A549 (cell line): Measurements from ENCODE around the gene ANP32E. TPM values are rescaled to one million over a fixed set of nuclear protein-coding genes. Genes with fewer than 3 reads are reported as not detected.
"Not testable (repeated sequence)": the region's sequence is repeated elsewhere in the genome, so short reads cannot be mapped to it uniquely, and the experiment has no call there.

Source experiments
- ATAC-seq, 2 experiments: fragments of 200-7000 bp in 1 of 2; fragments of >200 bp in 1 of 2; cut with Nextera tagmentation in 1 of 2; cut with Tn5 transposase in 1 of 2; 3 replicates each; pipeline versions ENCODE4 v1.8.0 to v1.9.1; 2018 to 2020; ENCODE audit warnings: mild to moderate bottlenecking in 1 of 2, moderate library complexity in 1 of 2
- CTCF ChIA-PET: fragments of 300-600 bp; sonication (Branson Sonifier 250); formaldehyde crosslinking; extraction: SDS; loops from one replicate; lab custom pipeline; 2021; ENCODE audit warnings: antibody characterized with exemption, inconsistent platforms; lab: Yijun Ruan, JAX
- POLR2A ChIA-PET: fragments of 350-600 bp; formaldehyde crosslinking; extraction: SDS; loops from one replicate; lab custom pipeline; 2021; ENCODE audit warnings: antibody characterized with exemption, inconsistent platforms; lab: Yijun Ruan, JAX
- DNase-seq, 2 experiments: peaks; one replicate each; pipeline versions ENCODE4 v3.0.0 to v3.0.0-alpha.2; 2011 to 2016; ENCODE audit warnings: low read depth in 1 of 2, low spot score in 1 of 2
- FAIRE-seq: peaks from 2 replicates; lab custom pipeline; 2011; peaks lifted over from hg19 to GRCh38; lab: Jason Lieb, UNC
- H3K27ac ChIP-seq, 2 experiments: fragments of >200 bp; sonication (Bioruptor Twin); formaldehyde crosslinking; 3 replicates each; pipeline ENCODE4 v1.5.1; 2016 to 2017
- H3K4me1 ChIP-seq: fragments of >200 bp; sonication (Bioruptor Twin); formaldehyde crosslinking; 3 replicates; pipeline ENCODE4 v1.6.1; 2016
- H3K4me2 ChIP-seq: fragments of >200 bp; sonication (Bioruptor Twin); formaldehyde crosslinking; 3 replicates; pipeline ENCODE4 v1.6.1; 2016
- H3K4me3 ChIP-seq: fragments of >200 bp; sonication (Bioruptor Twin); formaldehyde crosslinking; 3 replicates; pipeline ENCODE4 v1.5.1; 2016
- H3K9me3 ChIP-seq: fragments of >200 bp; sonication (Bioruptor Twin); formaldehyde crosslinking; 3 replicates; pipeline ENCODE4 v1.6.1; 2016
- BHLHE40 ChIP-seq: IDR thresholded peaks from 2 replicates; pipeline ENCODE4 v1.6.1; 2012; ENCODE audit warnings: low read depth, low read length, inconsistent platforms
- CBX2 ChIP-seq: fragments of 200-600 bp; sonication (generic); IDR thresholded peaks from 2 replicates; pipeline ENCODE4 v1.6.1; 2016; ENCODE audit warnings: low read depth, mild to moderate bottlenecking, borderline replicate concordance
- CBX8 ChIP-seq: fragments of 200-600 bp; sonication (generic); IDR thresholded peaks from 2 replicates; pipeline ENCODE4 v1.6.1; 2016
- CEBPB ChIP-seq, 2 experiments: fragments of >200 bp in 1 of 2; sonication (Bioruptor Twin) in 1 of 2; formaldehyde crosslinking in 1 of 2; IDR thresholded peaks; 2 replicates each; pipeline ENCODE4 v1.6.1; 2012 to 2016
- CHD4 ChIP-seq: fragments of 200-600 bp; sonication (generic); IDR thresholded peaks from 2 replicates; pipeline ENCODE4 v1.6.1; 2016; ENCODE audit warnings: antibody characterized with exemption, mild to moderate bottlenecking, borderline replicate concordance
- EHF ChIP-seq: fragments of 250-450 bp; sonication (Bioruptor Pico); IDR thresholded peaks from 2 replicates; pipeline ENCODE4 v1.5.0; 2020; ENCODE audit warnings: mild to moderate bottlenecking
- ELK1 ChIP-seq: fragments of 150-350 bp; IDR thresholded peaks from 2 replicates; pipeline ENCODE4 v1.6.1; 2014; ENCODE audit warnings: low read depth, mild to moderate bottlenecking, low read length
- FOSB ChIP-seq: fragments of 250-450 bp; sonication (Bioruptor Pico); IDR thresholded peaks from 2 replicates; pipeline ENCODE4 v1.5.0; 2020; ENCODE audit warnings: mild to moderate bottlenecking, moderate library complexity
- JUN ChIP-seq, 2 experiments: fragments of >200 bp; sonication (Bioruptor Twin); formaldehyde crosslinking; IDR thresholded peaks; 2 replicates in 1 of 2; 3 replicates in 1 of 2; pipeline ENCODE4 v1.6.1; 2016 to 2017
- KDM1A ChIP-seq: fragments of 200-600 bp; sonication (generic); IDR thresholded peaks from 2 replicates; pipeline ENCODE4 v1.6.1; 2016; ENCODE audit warnings: low read depth, mild to moderate bottlenecking
- MAFK ChIP-seq: fragments of 450-650 bp; IDR thresholded peaks from 2 replicates; pipeline ENCODE4 v1.6.1; 2014; ENCODE audit not compliant: partially characterized antibody
- POLR2AphosphoS2 ChIP-seq: conservative IDR thresholded peaks from 2 replicates; pipeline ENCODE4 v1.6.1; 2012; ENCODE audit warnings: low read length, improper control_type of control experiment, inconsistent platforms
- RAD21 ChIP-seq, 2 experiments: fragments of >200 bp in 1 of 2; sonication (Bioruptor Twin) in 1 of 2; formaldehyde crosslinking in 1 of 2; IDR thresholded peaks in 1 of 2; conservative IDR thresholded peaks in 1 of 2; 2 replicates in 1 of 2; 3 replicates in 1 of 2; pipeline ENCODE4 v1.6.1; 2012 to 2018; ENCODE audit warnings: inconsistent platforms in 1 of 2
- SREBF2 ChIP-seq: fragments of 450-650 bp; IDR thresholded peaks from 2 replicates; pipeline ENCODE4 v1.6.1; 2014; ENCODE audit warnings: mild to moderate bottlenecking, moderate library complexity
- TFCP2L1 ChIP-seq: fragments of 250-450 bp; sonication (Bioruptor Pico); IDR thresholded peaks from 2 replicates; pipeline ENCODE4 v1.5.0; 2021; ENCODE audit warnings: mild to moderate bottlenecking
- ZC3H11A ChIP-seq: fragments of 450-650 bp; IDR thresholded peaks from 2 replicates; pipeline ENCODE4 v1.6.1; 2014; ENCODE audit warnings: antibody characterized with exemption, mild to moderate bottlenecking
- ZSCAN20 ChIP-seq: fragments of 250-450 bp; sonication (Bioruptor Pico); IDR thresholded peaks from 2 replicates; pipeline ENCODE4 v1.8.0; 2022; ENCODE audit warnings: mild to moderate bottlenecking, moderate library complexity
- WGBS: methylation state at CpG from one replicate; pipeline ENCODE4 v1.1.6; 2017; ENCODE audit errors: missing lambda C conversion rate; 5-methylcytosine and 5-hydroxymethylcytosine counted together
- polyA plus RNA-seq, 4 experiments: library from polyadenylated mRNA; depleted of rRNA in 3 of 4; stranded (reverse); fragments of >200 nt; fragmentation: RNase III in 1 of 4; extraction: RNeasy Plus Mini Kit Qiagen cat#74134 plus additional on column Dnase treatment in 1 of 4; gene quantifications; 2 replicates in 3 of 4; 3 replicates in 1 of 4; pipeline ENCODE4 v1.2.3, GENCODE V29; 2011 to 2017
- TF ChIP-seq, protein P1 (sequence below): fragments of 200-600 bp; sonication (generic); IDR thresholded peaks from 2 replicates; pipeline ENCODE4 v1.6.1; 2016; ENCODE audit warnings: antibody characterized with exemption, mild to moderate bottlenecking, moderate library complexity
- TF ChIP-seq, protein P2 (sequence below): IDR thresholded peaks from 2 replicates; pipeline ENCODE4 v1.6.1; 2012

ANP32E gene
- polyA plus RNA-seq, 2 of the 4 experiments (the other 2 are of a cell fraction), result 60.0 to 128 TPM

DNA sequence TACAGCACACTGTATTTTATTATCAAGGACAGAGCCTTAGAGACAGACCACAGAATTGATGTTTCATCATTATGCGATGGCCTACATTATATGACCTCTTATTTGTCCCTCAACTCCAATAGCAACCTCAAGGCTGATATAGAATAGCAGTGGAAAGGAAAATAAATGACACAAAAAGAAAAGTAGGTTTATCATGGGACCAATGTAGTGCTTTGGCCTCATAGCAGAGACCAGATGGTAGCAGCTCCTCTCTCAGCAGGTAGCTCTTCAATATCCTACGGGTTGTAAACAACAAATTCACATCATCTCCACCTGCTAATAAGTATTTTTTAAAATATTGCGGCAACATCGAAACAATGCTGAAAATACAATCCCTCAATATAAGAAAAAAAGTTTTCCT is 25.2 kb downstream of the ANP32E start:
- ATAC-seq, result no peak
- H3K4me2 ChIP-seq, result no peak overlapping the region
- ChIA-PET CTCF (interaction anchor here (1.2 to 1.6 kb wide), 2 partner anchors 13 to 23 kb away, joined by 3 to 10 read pairs; no protein-coding TSS in a partner anchor), POLR2A (no interaction called here)
- FAIRE-seq, result no peak
- TF ChIP-seq MAFK, result no peak
- no peak for TF ChIP-seq ZSCAN20 (CRISPR knock-in tag)
- TF ChIP-seq, protein P1, sequence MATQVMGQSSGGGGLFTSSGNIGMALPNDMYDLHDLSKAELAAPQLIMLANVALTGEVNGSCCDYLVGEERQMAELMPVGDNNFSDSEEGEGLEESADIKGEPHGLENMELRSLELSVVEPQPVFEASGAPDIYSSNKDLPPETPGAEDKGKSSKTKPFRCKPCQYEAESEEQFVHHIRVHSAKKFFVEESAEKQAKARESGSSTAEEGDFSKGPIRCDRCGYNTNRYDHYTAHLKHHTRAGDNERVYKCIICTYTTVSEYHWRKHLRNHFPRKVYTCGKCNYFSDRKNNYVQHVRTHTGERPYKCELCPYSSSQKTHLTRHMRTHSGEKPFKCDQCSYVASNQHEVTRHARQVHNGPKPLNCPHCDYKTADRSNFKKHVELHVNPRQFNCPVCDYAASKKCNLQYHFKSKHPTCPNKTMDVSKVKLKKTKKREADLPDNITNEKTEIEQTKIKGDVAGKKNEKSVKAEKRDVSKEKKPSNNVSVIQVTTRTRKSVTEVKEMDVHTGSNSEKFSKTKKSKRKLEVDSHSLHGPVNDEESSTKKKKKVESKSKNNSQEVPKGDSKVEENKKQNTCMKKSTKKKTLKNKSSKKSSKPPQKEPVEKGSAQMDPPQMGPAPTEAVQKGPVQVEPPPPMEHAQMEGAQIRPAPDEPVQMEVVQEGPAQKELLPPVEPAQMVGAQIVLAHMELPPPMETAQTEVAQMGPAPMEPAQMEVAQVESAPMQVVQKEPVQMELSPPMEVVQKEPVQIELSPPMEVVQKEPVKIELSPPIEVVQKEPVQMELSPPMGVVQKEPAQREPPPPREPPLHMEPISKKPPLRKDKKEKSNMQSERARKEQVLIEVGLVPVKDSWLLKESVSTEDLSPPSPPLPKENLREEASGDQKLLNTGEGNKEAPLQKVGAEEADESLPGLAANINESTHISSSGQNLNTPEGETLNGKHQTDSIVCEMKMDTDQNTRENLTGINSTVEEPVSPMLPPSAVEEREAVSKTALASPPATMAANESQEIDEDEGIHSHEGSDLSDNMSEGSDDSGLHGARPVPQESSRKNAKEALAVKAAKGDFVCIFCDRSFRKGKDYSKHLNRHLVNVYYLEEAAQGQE, result no peak
- TF ChIP-seq, protein P2, sequence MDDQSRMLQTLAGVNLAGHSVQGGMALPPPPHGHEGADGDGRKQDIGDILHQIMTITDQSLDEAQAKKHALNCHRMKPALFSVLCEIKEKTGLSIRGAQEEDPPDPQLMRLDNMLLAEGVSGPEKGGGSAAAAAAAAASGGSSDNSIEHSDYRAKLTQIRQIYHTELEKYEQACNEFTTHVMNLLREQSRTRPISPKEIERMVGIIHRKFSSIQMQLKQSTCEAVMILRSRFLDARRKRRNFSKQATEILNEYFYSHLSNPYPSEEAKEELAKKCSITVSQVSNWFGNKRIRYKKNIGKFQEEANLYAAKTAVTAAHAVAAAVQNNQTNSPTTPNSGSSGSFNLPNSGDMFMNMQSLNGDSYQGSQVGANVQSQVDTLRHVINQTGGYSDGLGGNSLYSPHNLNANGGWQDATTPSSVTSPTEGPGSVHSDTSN, result no peak
- TF ChIP-seq CBX2, result no peak
- TF ChIP-seq CHD4, result no peak
- no peak for TF ChIP-seq TFCP2L1
- TF ChIP-seq ELK1, result no peak
- no peak for TF ChIP-seq EHF (CRISPR knock-in tag)
- TF ChIP-seq CEBPB (IDR thresholded peaks at IDR 0.05), result no peak
- TF ChIP-seq SREBF2, result no peak
- no peaks in the 10 kb centered on the region for H3K9me3 ChIP-seq
- H3K4me3 ChIP-seq, result no peak overlapping the region
- 85% methylated on average over 4 of the region's 4 CpGs for WGBS
- no peak for DNase-seq
- peaks cover 16% of the 10 kb centered on the region; the same call in 2 of the 3 replicates for H3K4me1 ChIP-seq
- H3K27ac ChIP-seq, result no peak overlapping the region

GRCh38 chr1:150210091-150210490 is 25.8 kb downstream of the ANP32E start:
- ATAC-seq (no peak), FAIRE-seq (no peak), DNase-seq (no peak)
- 79% methylated on average over 4 of the region's 4 CpGs for WGBS
- CTCF ChIA-PET, result interaction anchor here (0.6 to 1.6 kb wide), 3 partner anchors 13 to 64 kb away, joined by 3 to 10 read pairs (median 4); no protein-coding TSS in a partner anchor
- Histone ChIP-seq H3K9me3 (no peaks in the 10 kb centered on the region), H3K4me3 (no peak overlapping the region), H3K27ac (no peak overlapping the region), H3K4me1 (peaks cover 16% of the 10 kb centered on the region; the same call in 2 of the 3 replicates), H3K4me2 (no peak overlapping the region)
- TF ChIP-seq BHLHE40 (no peak), KDM1A (no peak), CBX8 (no peak), POLR2AphosphoS2 (no peak), ZC3H11A (no peak), MAFK (no peak), CEBPB (IDR thresholded peaks at IDR 0.05) (no peak), ELK1 (no peak), FOSB (CRISPR knock-in tag) (no peak), JUN (IDR thresholded peaks at IDR 0.05) (no peak), RAD21 (conservative IDR thresholded peaks at IDR 0.05 in 1 of 2, IDR thresholded peaks at IDR 0.05 in 1 of 2) (no peak)
- POLR2A ChIA-PET, result no interaction called here

DNA sequence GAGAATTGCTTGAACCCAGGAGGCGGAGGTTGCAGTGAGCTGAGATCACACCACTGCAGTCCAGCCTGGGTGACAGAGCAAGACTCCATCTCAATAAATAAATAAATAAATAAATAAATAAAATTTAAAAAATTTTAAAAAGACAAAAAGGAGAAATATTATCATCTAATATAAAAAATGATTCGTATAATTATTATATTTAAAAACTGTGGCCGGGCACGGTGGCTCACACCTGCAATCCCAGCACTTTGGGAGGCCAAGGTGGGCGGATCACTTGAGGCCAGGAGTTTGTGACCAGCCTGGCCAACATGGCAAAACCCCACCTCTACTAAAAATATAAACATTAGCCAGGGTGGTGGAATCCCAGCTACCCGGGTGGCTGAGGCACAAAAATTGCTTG is 27.5 kb downstream of the ANP32E start:
- not testable (repeated sequence) for H3K4me2 ChIP-seq, ATAC-seq, H3K27ac ChIP-seq, DNase-seq, FAIRE-seq, H3K4me3 ChIP-seq, H3K9me3 ChIP-seq
- ChIA-PET CTCF (interaction anchor here (1.0 to 2.9 kb wide), 5 partner anchors 13 to 352 kb away, joined by 3 to 15 read pairs (median 6); no protein-coding TSS in a partner anchor), POLR2A (interaction anchor here (0.7 kb wide), 1 partner anchor 141 kb away, joined by 8 read pairs; the partner anchor contains the start of gene VPS45)
- H3K4me1 ChIP-seq, result peaks cover 12% of the 10 kb centered on the region; the same call in 2 of the 3 replicates
- 87% methylated on average over 6 of the region's 6 CpGs for WGBS
